BE2C (cell line): ENCODE data around the gene TTBK2.

ENCODE experiments used
- DNase-seq: peaks from one replicate; pipeline ENCODE4 v3.0.0-alpha.2; 2020
- H3K27me3 ChIP-seq: fragments of 250-450 bp; sonication (Bioruptor Pico); 2 replicates; pipeline ENCODE4 v1.5.1; 2020; ENCODE audit warnings: mild to moderate bottlenecking
- H3K36me3 ChIP-seq: fragments of 250-450 bp; sonication (Bioruptor Pico); 2 replicates; pipeline ENCODE4 v1.5.1; 2020; ENCODE audit warnings: mild to moderate bottlenecking
- H3K4me1 ChIP-seq: fragments of 250-450 bp; sonication (Bioruptor Pico); 2 replicates; pipeline ENCODE4 v1.5.1; 2020
- H3K4me3 ChIP-seq: 2 replicates; pipeline ENCODE4 v1.5.1; 2011; ENCODE audit warnings: low read depth, low read length
- H3K9me3 ChIP-seq: fragments of 250-450 bp; sonication (Bioruptor Pico); 2 replicates; pipeline ENCODE4 v1.5.1; 2020
- CTCF ChIP-seq: IDR thresholded peaks from 2 replicates; pipeline ENCODE4 v1.5.1; 2012; ENCODE audit warnings: mild to moderate bottlenecking, low read depth, low read length

Gene TTBK2

GRCh38 chr15:42929306-42929848 lies 8.8 kb upstream of the TTBK2 start:
- Histone ChIP-seq H3K27me3 (no peaks in the 10 kb centered on the region), H3K36me3 (no peaks in the 10 kb centered on the region), H3K4me1 (no peaks in the 10 kb centered on the region), H3K4me3 (no peak overlapping the region), H3K9me3 (no peaks in the 10 kb centered on the region)
- no peak for DNase-seq
- no peak for TF ChIP-seq CTCF

DNA sequence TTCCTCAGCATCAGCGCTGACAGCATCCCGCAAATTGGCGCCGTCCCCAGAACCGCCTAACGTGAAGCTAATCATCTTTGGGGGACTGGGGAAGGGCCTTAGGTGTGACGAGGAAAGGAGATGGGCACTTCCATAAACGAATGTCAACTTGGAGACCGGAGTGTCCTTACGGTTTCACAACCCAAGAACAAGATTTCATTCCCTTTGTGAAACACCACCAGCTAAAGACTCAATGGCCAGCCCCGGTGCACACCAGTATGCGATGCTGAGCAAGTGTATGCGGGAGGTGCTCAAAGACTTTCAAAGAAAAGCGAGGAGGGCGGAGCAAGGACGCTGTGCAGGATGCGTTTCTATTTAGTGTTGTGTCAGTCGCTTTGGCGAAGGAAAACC lies 759 bp upstream of the TTBK2 start:
- DNase-seq = no peak
- Histone ChIP-seq H3K27me3 (no peaks in the 10 kb centered on the region), H3K4me1 (no peaks in the 10 kb centered on the region), H3K36me3 (no peaks in the 10 kb centered on the region), H3K4me3 (peak overlapping the region; percentile 93), H3K9me3 (no peaks in the 10 kb centered on the region)
- TF ChIP-seq CTCF = no peak

DNA sequence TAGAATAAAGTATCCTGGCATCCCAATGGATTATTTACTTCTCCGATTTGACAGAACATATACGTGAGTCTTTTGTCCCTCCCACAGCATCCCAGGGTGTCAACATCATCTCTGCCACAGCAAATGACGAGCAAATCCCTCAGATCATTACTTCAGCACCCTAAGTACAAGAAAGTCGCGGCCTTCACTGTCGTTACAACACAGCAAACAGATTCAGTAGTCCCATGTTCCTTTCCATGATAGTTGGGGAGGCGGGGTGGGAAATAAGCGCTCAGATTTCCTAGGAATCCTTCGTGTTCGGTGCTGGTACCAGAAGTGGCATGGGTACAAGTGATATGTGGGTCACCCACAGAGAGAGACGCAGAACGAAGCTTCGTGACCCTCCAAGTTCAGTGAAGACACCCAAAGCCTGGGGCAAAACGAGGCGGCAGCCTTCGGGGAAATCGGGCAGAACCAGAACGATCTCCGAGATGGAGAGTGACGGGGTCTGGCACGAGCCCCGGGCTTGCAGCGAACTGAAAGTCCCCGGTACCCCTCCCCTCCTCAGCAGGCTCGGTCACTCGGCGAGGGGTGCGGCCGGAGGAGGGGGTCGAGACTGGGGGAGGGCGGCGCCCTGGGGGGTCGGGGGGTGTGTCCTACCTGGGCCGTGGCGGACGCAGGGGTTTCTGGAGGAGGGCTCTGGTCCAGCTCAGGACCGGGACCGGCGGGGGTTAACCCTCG lies 619 bp downstream of the TTBK2 start:
- no peaks in the 10 kb centered on the region for H3K36me3 ChIP-seq
- no peaks in the 10 kb centered on the region for H3K4me1 ChIP-seq
- H3K4me3 ChIP-seq = peak overlapping the region; percentile 93
- no peaks in the 10 kb centered on the region for H3K27me3 ChIP-seq
- H3K9me3 ChIP-seq = no peaks in the 10 kb centered on the region
- no peak for TF ChIP-seq CTCF
- DNase-seq = peak; percentile 50

GRCh38 chr15:42919308-42919707 lies 1.3 kb downstream of the TTBK2 start:
- H3K9me3 ChIP-seq = no peaks in the 10 kb centered on the region
- H3K4me3 ChIP-seq = peak overlapping the region; percentile 93
- DNase-seq = no peak

GRCh38 chr15:42918047-42918446 lies 2.5 kb downstream of the TTBK2 start:
- no peaks in the 10 kb centered on the region for H3K4me1 ChIP-seq
- H3K4me3 ChIP-seq = no peak overlapping the region
- H3K36me3 ChIP-seq = no peaks in the 10 kb centered on the region
- no peaks in the 10 kb centered on the region for H3K27me3 ChIP-seq
- no peak for TF ChIP-seq CTCF
- no peak for DNase-seq
- H3K9me3 ChIP-seq = no peaks in the 10 kb centered on the region

More at GRCh38 chr15:42919308-42919707, 1.3 kb downstream of the TTBK2 start:
- Histone ChIP-seq H3K36me3 (no peaks in the 10 kb centered on the region), H3K4me1 (no peaks in the 10 kb centered on the region), H3K27me3 (no peaks in the 10 kb centered on the region)
- TF ChIP-seq CTCF = no peak

DNA sequence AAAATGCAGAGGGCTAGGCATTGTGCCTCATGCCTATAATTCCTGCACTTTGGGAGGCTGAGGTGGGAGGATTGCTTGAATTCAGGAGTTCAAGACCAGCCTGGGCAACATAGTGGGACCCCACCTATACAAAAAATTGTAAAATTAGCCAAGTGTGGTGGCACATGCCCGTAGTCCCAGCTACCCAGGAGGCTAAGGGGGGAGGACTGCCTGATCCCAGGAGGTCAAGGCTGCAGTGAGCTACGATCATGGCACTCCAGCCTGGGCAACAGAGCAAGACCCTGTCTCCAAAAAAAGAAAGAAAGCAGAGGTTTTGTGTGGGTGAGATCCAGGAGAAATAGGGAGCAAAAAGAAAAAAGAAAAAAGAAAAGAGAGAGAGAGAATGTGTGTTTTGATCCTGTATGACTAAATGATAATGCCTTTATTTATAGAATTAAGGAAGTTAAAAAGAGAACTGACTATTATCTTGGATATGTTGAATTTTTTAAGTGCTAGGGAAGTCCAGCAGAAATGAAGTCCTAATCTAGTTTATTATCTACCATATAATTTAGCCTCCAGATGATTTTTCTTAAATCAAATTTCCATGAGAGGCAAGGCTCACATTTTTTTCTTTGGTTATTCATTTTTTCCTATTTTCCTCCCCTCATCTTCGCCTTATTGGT lies 4.8 kb downstream of the TTBK2 start:
- no peak overlapping the region for H3K4me3 ChIP-seq
- H3K4me1 ChIP-seq = no peaks in the 10 kb centered on the region
- H3K27me3 ChIP-seq = no peaks in the 10 kb centered on the region
- TF ChIP-seq CTCF = no peak
- H3K9me3 ChIP-seq = no peaks in the 10 kb centered on the region
- H3K36me3 ChIP-seq = no peaks in the 10 kb centered on the region
- no peak for DNase-seq
